Panc1 (cell line): Measurements from ENCODE around the gene FRMD4A. TPM values are rescaled to one million over a fixed set of nuclear protein-coding genes. Genes with fewer than 3 reads are reported as not detected.

Experiments
- ATAC-seq: fragments of 200-7000 bp; cut with Tn5 transposase; 2 replicates; pipeline ENCODE4 v1.9.1; 2020; ENCODE audit warnings: mild to moderate bottlenecking, moderate library complexity
- BruUV-seq: library from RNA; stranded (reverse); fragments of 400-500 nt; replicated peaks from 2 replicates; lab custom pipeline; 2021; lab: Mats Ljungman, UMichigan
- CTCF ChIA-PET: fragments of 300-600 bp; sonication (Branson Sonifier 250); formaldehyde crosslinking; loops from one replicate; lab custom pipeline; 2022; ENCODE audit warnings: antibody characterized with exemption; lab: Charles Lee
- POLR2A ChIA-PET: fragments of 300-600 bp; sonication (Branson Sonifier 250); formaldehyde crosslinking; loops from one replicate; lab custom pipeline; 2022; ENCODE audit warnings: antibody characterized with exemption; lab: Charles Lee
- DNase-seq: peaks from one replicate; pipeline ENCODE4 v3.0.0-alpha.2; 2010; ENCODE audit warnings: low read depth, low spot score
- H3K27ac ChIP-seq: 2 replicates; pipeline ENCODE4 v1.5.1; 2011; ENCODE audit warnings: mild to moderate bottlenecking, low read length, inconsistent platforms
- H3K27me3 ChIP-seq: fragments of 200-500 bp; sonication (Bioruptor generic); 2 replicates; pipeline ENCODE4 v1.6.0; 2014; ENCODE audit warnings: low read length, inconsistent platforms; ENCODE audit not compliant: control insufficient read depth, insufficient read depth
- H3K36me3 ChIP-seq: fragments of 200-500 bp; sonication (Bioruptor generic); 2 replicates; pipeline ENCODE4 v1.5.1; 2014; ENCODE audit warnings: inconsistent platforms, mild to moderate bottlenecking, low read length, moderate library complexity; ENCODE audit not compliant: control insufficient read depth, insufficient read depth
- H3K4me1 ChIP-seq: 2 replicates; pipeline ENCODE4 v1.5.1; 2011; ENCODE audit warnings: inconsistent platforms, mild to moderate bottlenecking, low read length, moderate library complexity; ENCODE audit not compliant: control insufficient read depth, insufficient read depth
- H3K4me3 ChIP-seq, 2 experiments: 2 replicates each; pipeline ENCODE4 v1.5.1; 2011 to 2012; ENCODE audit warnings: low read depth in 2 of 2, low read length in 2 of 2, mild to moderate bottlenecking in 2 of 2, inconsistent platforms in 1 of 2, moderate library complexity in 1 of 2
- H3K9me3 ChIP-seq: fragments of 200-500 bp; sonication (Bioruptor generic); 2 replicates; pipeline ENCODE4 v1.5.1; 2014; ENCODE audit warnings: low read depth, mild to moderate bottlenecking, inconsistent platforms, low read length, moderate library complexity; ENCODE audit not compliant: control insufficient read depth, insufficient read depth
- CTCF ChIP-seq: fragments of 450-650 bp; IDR thresholded peaks from 2 replicates; pipeline ENCODE4 v1.5.1; 2017; ENCODE audit warnings: mild to moderate bottlenecking
- POLR2AphosphoS5 ChIP-seq: IDR thresholded peaks from 2 replicates; pipeline ENCODE4 v1.6.1; 2012; ENCODE audit warnings: mild to moderate bottlenecking, low read depth, low read length, moderate library complexity
- REST ChIP-seq, 2 experiments: IDR thresholded peaks; 2 replicates each; pipeline ENCODE4 v1.6.1; 2011 to 2012; ENCODE audit warnings: low read depth in 2 of 2, control low read depth in 1 of 2, low read length in 1 of 2, mild to moderate bottlenecking in 1 of 2, moderate library complexity in 1 of 2; ENCODE audit not compliant: insufficient read depth in 1 of 2
- SIN3A ChIP-seq: IDR thresholded peaks from 2 replicates; pipeline ENCODE4 v1.6.1; 2012; ENCODE audit warnings: low read depth, mild to moderate bottlenecking, low read length, moderate library complexity, borderline replicate concordance; ENCODE audit not compliant: insufficient read depth
- TCF7L2 ChIP-seq: IDR thresholded peaks from 2 replicates; pipeline ENCODE4 v1.6.1; 2011; ENCODE audit warnings: mild to moderate bottlenecking, low read depth, low read length, inconsistent platforms
- in situ Hi-C: cut with HindIII; loops from 2 replicates; pipeline ENCODE4 v1.10.0; 2016; ENCODE audit warnings: low sequenced_read_pairs, low pct_unique_long_range_greater_than_20kb
- intact Hi-C: fragments of 100-400 bp; cut with micrococcal nuclease; formaldehyde crosslinking; loops from one replicate; pipeline ENCODE4 v1.10.0; 2022; ENCODE audit not compliant: unreplicated experiment
- total RNA-seq: library from RNA; stranded (reverse); gene quantifications from one replicate; pipeline ENCODE4 v1.2.1, GENCODE V29; 2021; ENCODE audit not compliant: unreplicated experiment

FRMD4A gene
- total RNA-seq, 1 experiment from 2014 or later, result 7.1 TPM

DNA sequence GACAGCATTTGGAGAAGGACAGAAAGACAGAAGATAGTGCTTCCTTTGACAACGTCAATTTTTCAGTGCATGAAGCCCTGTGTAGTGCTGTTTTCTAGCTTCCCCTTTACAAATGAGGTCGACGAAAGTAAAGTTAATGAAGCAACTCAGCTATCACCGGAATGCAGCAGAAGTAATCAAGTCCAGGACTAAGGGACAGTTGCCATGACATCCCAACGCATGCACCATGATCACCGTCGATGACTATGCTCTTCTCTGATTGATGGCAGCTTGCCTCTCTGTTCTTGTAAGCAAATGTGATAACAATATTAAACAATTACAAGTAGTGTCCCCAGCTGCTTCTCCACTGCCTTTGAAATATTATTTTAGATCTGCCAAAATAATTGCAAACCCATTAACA, 205.8 kb downstream of the FRMD4A start:
- ChIA-PET CTCF (no interaction called here), POLR2A (no interaction called here)
- in situ Hi-C loops (no loop called here), intact Hi-C loops (no loop called here)
- DNase-seq (no peak), ATAC-seq (no peak)
- Histone ChIP-seq H3K27ac (no peak overlapping the region), H3K4me3 (no peak overlapping the region), H3K27me3 (no peaks in the 10 kb centered on the region), H3K36me3 (no peaks in the 10 kb centered on the region), H3K9me3 (no peaks in the 10 kb centered on the region), H3K4me1 (no peaks in the 10 kb centered on the region)
- TF ChIP-seq REST (IDR thresholded peaks at IDR 0.05; ENCODE audit: insufficient read depth in 1 of 2, low read depth in 2 of 2, low read length in 1 of 2) (no peak), SIN3A (no peak), POLR2AphosphoS5 (no peak), CTCF (no peak), TCF7L2 (no peak)
- no TSS peak for BruUV-seq

GRCh38 chr10:14123139-14123538, 207.6 kb downstream of the FRMD4A start:
- no peak for TF ChIP-seq REST (IDR thresholded peaks at IDR 0.05; ENCODE audit: insufficient read depth in 1 of 2, low read depth in 2 of 2, low read length in 1 of 2)
- no peak for TF ChIP-seq SIN3A
- TF ChIP-seq TCF7L2, result no peak
- TF ChIP-seq CTCF, result no peak
- no peak for TF ChIP-seq POLR2AphosphoS5
- BruUV-seq, result no TSS peak
- Histone ChIP-seq H3K9me3 (no peaks in the 10 kb centered on the region), H3K36me3 (no peaks in the 10 kb centered on the region), H3K4me1 (no peaks in the 10 kb centered on the region), H3K27ac (no peak overlapping the region), H3K27me3 (no peaks in the 10 kb centered on the region), H3K4me3 (no peak overlapping the region)
- intact Hi-C loops (no loop called here), in situ Hi-C loops (no loop called here)
- no peak for ATAC-seq
- POLR2A ChIA-PET, result no interaction called here
- CTCF ChIA-PET, result no interaction called here
- no peak for DNase-seq
